Liver (tissue), 3 donors: Measurements from ENCODE around the gene CWC22.

Source experiments
- HNF4G ChIP-seq: IDR thresholded peaks from 2 replicates; pipeline ENCODE4 v1.6.1; 2016; ENCODE audit warnings: antibody characterized with exemption
- JUND ChIP-seq, 2 donors: IDR thresholded peaks; 2 replicates each; pipeline ENCODE4 v1.6.1; 2016; ENCODE audit warnings: antibody characterized with exemption in 2 of 2
- NR2F2 ChIP-seq: IDR thresholded peaks from 2 replicates; pipeline ENCODE4 v1.6.1; 2016; ENCODE audit warnings: antibody characterized with exemption
- TAF1 ChIP-seq: conservative IDR thresholded peaks from 2 replicates; pipeline ENCODE4 v1.6.1; 2016; ENCODE audit warnings: antibody characterized with exemption, mild to moderate bottlenecking
- YY1 ChIP-seq: IDR thresholded peaks from 2 replicates; pipeline ENCODE4 v1.6.1; 2016; ENCODE audit warnings: antibody characterized with exemption, mild to moderate bottlenecking
- TF ChIP-seq, protein P1 (sequence below): fragments of 150-350 bp; IDR thresholded peaks from 2 replicates; pipeline ENCODE4 v1.5.1; 2017; ENCODE audit warnings: improper control_type of control experiment, low read depth, low read length; ENCODE audit not compliant: missing input control
- TF ChIP-seq, protein P2 (sequence below): IDR thresholded peaks from 2 replicates; pipeline ENCODE4 v1.6.1; 2016; ENCODE audit warnings: antibody characterized with exemption, mild to moderate bottlenecking
- donor health status: healthy.
- donor health status: healthy.

- TF ChIP-seq, protein P1, sequence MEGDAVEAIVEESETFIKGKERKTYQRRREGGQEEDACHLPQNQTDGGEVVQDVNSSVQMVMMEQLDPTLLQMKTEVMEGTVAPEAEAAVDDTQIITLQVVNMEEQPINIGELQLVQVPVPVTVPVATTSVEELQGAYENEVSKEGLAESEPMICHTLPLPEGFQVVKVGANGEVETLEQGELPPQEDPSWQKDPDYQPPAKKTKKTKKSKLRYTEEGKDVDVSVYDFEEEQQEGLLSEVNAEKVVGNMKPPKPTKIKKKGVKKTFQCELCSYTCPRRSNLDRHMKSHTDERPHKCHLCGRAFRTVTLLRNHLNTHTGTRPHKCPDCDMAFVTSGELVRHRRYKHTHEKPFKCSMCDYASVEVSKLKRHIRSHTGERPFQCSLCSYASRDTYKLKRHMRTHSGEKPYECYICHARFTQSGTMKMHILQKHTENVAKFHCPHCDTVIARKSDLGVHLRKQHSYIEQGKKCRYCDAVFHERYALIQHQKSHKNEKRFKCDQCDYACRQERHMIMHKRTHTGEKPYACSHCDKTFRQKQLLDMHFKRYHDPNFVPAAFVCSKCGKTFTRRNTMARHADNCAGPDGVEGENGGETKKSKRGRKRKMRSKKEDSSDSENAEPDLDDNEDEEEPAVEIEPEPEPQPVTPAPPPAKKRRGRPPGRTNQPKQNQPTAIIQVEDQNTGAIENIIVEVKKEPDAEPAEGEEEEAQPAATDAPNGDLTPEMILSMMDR: no peak
- TF ChIP-seq HNF4G (no peak), TAF1 (no peak), YY1 (no peak), NR2F2 (no peak), JUND (IDR thresholded peaks at IDR 0.05) (no peak)
- TF ChIP-seq, protein P2, sequence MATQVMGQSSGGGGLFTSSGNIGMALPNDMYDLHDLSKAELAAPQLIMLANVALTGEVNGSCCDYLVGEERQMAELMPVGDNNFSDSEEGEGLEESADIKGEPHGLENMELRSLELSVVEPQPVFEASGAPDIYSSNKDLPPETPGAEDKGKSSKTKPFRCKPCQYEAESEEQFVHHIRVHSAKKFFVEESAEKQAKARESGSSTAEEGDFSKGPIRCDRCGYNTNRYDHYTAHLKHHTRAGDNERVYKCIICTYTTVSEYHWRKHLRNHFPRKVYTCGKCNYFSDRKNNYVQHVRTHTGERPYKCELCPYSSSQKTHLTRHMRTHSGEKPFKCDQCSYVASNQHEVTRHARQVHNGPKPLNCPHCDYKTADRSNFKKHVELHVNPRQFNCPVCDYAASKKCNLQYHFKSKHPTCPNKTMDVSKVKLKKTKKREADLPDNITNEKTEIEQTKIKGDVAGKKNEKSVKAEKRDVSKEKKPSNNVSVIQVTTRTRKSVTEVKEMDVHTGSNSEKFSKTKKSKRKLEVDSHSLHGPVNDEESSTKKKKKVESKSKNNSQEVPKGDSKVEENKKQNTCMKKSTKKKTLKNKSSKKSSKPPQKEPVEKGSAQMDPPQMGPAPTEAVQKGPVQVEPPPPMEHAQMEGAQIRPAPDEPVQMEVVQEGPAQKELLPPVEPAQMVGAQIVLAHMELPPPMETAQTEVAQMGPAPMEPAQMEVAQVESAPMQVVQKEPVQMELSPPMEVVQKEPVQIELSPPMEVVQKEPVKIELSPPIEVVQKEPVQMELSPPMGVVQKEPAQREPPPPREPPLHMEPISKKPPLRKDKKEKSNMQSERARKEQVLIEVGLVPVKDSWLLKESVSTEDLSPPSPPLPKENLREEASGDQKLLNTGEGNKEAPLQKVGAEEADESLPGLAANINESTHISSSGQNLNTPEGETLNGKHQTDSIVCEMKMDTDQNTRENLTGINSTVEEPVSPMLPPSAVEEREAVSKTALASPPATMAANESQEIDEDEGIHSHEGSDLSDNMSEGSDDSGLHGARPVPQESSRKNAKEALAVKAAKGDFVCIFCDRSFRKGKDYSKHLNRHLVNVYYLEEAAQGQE: no peak
These were observed 96.4 kb downstream of the CWC22 start for GRCh38 chr2:179910735-179911113.
